Psoas muscle (tissue), 8 donors: ENCODE measurements around the gene MPL. TPM values are rescaled to one million over a fixed set of nuclear protein-coding genes. Genes with fewer than 3 reads are reported as not detected.
"Not testable (repeated sequence)": the region's sequence is repeated elsewhere in the genome, so short reads cannot be mapped to it uniquely, and the experiment has no call there.

ENCODE experiments used
- ATAC-seq, 4 donors: fragments of 200-7000 bp; cut with Tn5 transposase; one replicate each; pipeline ENCODE4 v1.9.1; 2020; ENCODE audit warnings: moderate library complexity in 3 of 4, mild to moderate bottlenecking in 2 of 4
- DNase-seq, 2 donors: peaks; one replicate each; pipeline ENCODE4 v3.0.0-alpha.2; 2020
- H3K27ac ChIP-seq: fragments of 200-600 bp; one replicate; pipeline ENCODE4 v1.8.0; 2022
- H3K27me3 ChIP-seq, 3 donors: fragments of 200-600 bp in 1 of 3; one replicate each; pipeline versions ENCODE4 v1.6.1 to v1.8.0; 2013 to 2022; ENCODE audit warnings: low read length in 2 of 3, mild to moderate bottlenecking in 2 of 3, moderate library complexity in 1 of 3; ENCODE audit not compliant: insufficient read depth in 3 of 3
- H3K36me3 ChIP-seq, 2 donors: fragments of 200-600 bp in 1 of 2; one replicate each; pipeline versions ENCODE4 v1.6.1 to v1.8.0; 2013 to 2022; ENCODE audit warnings: low read depth in 1 of 2, mild to moderate bottlenecking in 1 of 2, moderate library complexity in 1 of 2; ENCODE audit not compliant: insufficient read depth in 1 of 2
- H3K4me1 ChIP-seq: fragments of 200-600 bp; one replicate; pipeline ENCODE4 v1.8.0; 2022
- H3K4me3 ChIP-seq: fragments of 200-600 bp; one replicate; pipeline ENCODE4 v1.8.0; 2022; ENCODE audit warnings: mild to moderate bottlenecking
- H3K9me3 ChIP-seq: fragments of 200-600 bp; one replicate; pipeline ENCODE4 v1.8.0; 2022
- WGBS, 3 donors: extraction: QIAGEN DNeasy Blood & Tissue Kit; methylation state at CpG; one replicate each; pipeline versions ENCODE4 v1.1.6 to v1.1.7; 2013; 5-methylcytosine and 5-hydroxymethylcytosine counted together
- intact Hi-C, 2 donors: fragments of 100-400 bp; cut with DNase I; formaldehyde crosslinking; loops; one replicate each; pipeline versions ENCODE4 v1.11.0 to v1.14.2; 2022
- polyA plus RNA-seq, 3 donors: library from polyadenylated mRNA; stranded (reverse); fragments of 200-250 nt; gene quantifications; one replicate each; pipeline ENCODE4 v1.2.3, GENCODE V29; 2013
- total RNA-seq, 4 donors: library from RNA; stranded (reverse); fragmentation: NEBNext Ultra II Directional in 2 of 4; extraction: Animal tissue kit (Norgen Biotek cat#: 25700) in 2 of 4; gene quantifications; one replicate each; pipeline versions ENCODE4 v1.2.1 to v1.2.4, GENCODE V29; 2021 to 2023
- TF ChIP-seq, protein P1 (sequence below): fragments of 200-600 bp; IDR thresholded peaks from one replicate; pipeline ENCODE4 v1.8.0; 2022; ENCODE audit warnings: antibody characterized with exemption
- donor health status: healthy with polysubstance abuse.
- donor health status: DM: no; HTN: no; CAD: no; lungs with moderate emphysema.
- donor health status: Bipolar disorder and iron deficiency.
- donor health status: healthy.
- donor health status: DM: yes; HTN: yes; CAD: no.
- donor health status: DM: no; HTN: no; CAD: no.
- donor health status: DM: no; HTN: no; CAD: no.
- donor health status: DM: yes; HTN: yes; CAD: no.

MPL gene
- total and polyA plus RNA-seq, 7 donors, result 0.01 to 0.11 TPM; not detected in 5

DNA sequence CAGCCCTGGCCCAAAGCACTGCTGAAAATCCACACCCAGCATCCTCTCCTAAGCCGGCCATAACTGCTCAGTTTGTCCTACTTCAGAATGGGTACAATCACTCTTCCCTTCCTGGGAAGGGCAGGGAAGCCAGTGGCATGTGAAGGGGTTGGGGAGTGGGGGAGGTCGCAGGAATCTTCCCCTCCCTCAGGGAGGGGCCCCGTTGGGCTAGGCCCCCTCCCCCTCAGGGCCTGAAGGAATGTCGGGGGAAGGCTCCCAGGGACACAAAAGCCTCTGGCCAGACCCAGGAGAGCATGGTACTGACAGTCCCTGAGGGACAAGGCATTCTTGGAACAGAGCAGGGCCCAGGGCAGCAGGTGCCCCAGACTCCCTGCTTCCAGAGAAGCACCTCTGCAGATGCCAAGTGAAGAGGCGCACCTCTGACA is 29.0 kb downstream of the MPL start:
- 19 to 34% (median 28%) methylated on average over 5 of the region's 5 CpGs for WGBS, 3 donors
- no peaks in the 10 kb centered on the region for H3K27me3 ChIP-seq
- peaks cover 14% of the 10 kb centered on the region for H3K4me1 ChIP-seq
- peaks cover 6 to 40% of the 10 kb centered on the region in 2 donors for H3K36me3 ChIP-seq
- ATAC-seq, result no peak
- no peak for DNase-seq
- TF ChIP-seq, protein P1, sequence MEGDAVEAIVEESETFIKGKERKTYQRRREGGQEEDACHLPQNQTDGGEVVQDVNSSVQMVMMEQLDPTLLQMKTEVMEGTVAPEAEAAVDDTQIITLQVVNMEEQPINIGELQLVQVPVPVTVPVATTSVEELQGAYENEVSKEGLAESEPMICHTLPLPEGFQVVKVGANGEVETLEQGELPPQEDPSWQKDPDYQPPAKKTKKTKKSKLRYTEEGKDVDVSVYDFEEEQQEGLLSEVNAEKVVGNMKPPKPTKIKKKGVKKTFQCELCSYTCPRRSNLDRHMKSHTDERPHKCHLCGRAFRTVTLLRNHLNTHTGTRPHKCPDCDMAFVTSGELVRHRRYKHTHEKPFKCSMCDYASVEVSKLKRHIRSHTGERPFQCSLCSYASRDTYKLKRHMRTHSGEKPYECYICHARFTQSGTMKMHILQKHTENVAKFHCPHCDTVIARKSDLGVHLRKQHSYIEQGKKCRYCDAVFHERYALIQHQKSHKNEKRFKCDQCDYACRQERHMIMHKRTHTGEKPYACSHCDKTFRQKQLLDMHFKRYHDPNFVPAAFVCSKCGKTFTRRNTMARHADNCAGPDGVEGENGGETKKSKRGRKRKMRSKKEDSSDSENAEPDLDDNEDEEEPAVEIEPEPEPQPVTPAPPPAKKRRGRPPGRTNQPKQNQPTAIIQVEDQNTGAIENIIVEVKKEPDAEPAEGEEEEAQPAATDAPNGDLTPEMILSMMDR, result no peak
- intact Hi-C loops, result loop anchor here in 1 of 2 donors (5.0 kb wide), 1 partner anchor 139 kb away; no protein-coding TSS in a partner anchor
- H3K9me3 ChIP-seq, result no peaks in the 10 kb centered on the region
- H3K27ac ChIP-seq, result peak overlapping the region; percentile 94
- H3K4me3 ChIP-seq, result peak overlapping the region; percentile 81

DNA sequence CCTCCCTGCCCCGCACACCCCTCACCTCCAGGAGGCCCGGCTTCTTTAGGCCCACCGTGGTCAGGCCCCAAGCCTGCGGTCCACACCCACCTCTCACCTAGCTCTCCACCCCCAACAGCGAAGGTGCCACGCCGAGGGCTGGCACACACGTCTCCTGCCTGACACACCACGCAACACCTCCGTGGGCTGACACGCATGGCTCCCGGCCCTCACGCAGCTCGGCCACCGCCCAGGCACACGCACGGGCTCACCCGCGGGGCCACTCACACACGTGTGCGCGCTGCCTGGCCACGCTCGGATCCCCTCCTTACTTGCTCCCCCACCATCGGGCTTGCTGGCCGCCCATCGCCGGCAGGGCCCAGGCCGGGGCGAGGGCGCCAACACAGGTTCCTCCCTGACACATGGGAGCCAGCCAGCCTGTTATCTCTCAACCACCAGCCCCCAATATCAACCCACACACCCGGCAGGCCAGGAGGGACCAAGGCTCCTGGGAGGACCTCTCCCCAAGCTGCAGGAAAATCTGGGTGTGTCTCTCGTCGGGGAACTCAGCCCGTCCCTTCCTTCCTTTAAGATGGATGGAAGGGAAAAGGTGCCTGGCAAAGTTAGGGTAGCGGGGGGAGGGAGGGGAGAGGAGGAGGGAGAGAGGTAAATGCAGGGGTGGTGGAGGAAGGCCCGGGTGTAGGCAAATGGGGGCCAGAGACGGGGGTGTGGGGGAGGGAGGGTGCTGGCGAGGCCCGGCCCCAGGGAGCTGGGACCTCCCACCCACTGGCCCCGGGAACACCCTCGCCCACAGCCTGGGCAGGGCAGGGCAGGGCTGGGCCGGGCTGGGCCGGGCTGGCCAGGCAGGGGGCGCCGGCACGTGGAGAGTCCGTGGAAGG is 29.6 kb downstream of the MPL start:
- TF ChIP-seq, protein P1, result no peak
- 7 to 14% (median 8%) methylated on average over 32 to 48 of the region's 48 CpGs for WGBS, 3 donors
- intact Hi-C loops, result loop anchor here in 1 of 2 donors (5.0 kb wide), 1 partner anchor 140 kb away; no protein-coding TSS in a partner anchor
- H3K27me3 ChIP-seq, result no peaks in the 10 kb centered on the region
- H3K4me3 ChIP-seq, result peak overlapping the region; percentile 81
- peak in 3 of 4 donors; percentile 6 to 15 (median 9) for ATAC-seq
- H3K36me3 ChIP-seq, result peaks cover 6 to 36% of the 10 kb centered on the region in 2 donors
- DNase-seq, result peak; percentile 41 to 56
- H3K9me3 ChIP-seq, result no peaks in the 10 kb centered on the region
- peaks cover 14% of the 10 kb centered on the region for H3K4me1 ChIP-seq
- peak overlapping the region; percentile 94 for H3K27ac ChIP-seq

DNA sequence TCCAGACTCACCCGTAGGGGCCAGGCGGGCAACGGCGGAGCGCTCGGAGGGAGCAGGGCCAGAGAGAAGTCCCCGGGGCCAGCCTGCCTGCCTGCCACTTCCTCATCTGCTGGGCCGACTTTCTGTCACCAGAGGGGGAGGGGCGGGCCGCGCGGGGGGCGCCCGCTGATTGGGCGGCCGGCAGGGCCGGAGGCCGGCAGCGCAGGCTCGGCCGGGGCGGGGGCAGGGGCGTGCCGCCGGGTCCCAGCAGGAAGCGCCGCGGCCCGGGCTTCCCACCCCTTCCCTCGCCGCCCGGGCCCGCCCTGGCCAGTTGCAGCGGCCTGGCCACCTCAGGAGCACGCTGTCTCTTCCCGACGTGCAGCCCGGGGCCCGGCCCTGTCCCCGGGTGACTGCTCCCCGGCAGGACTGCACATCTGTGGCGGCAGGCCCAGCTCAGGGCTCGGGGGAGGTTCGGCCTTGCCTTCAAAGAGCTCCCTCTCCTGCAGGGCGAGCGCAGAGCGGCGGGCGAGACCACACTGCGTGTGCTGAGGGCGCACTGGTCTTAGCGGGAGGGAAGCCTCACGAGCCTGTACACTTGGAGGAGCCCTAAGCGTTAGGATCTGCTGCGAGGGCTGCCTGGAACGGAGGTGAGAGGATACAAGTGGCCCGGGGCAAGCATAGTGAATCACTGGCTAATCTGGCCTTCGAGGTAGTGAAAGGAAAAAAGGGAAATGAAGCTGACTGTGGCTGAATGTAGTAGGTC is 30.5 kb downstream of the MPL start, which contains the start of gene ELOVL1:
TSS of gene ELOVL1 (minus strand) at position 108 of the 742 bp plus-strand sequence. CDS start 2,402 bp downstream, outside the sequence.
- intact Hi-C loops, result loop anchor here in 1 of 2 donors (5.0 kb wide), 1 partner anchor 141 kb away; no protein-coding TSS in a partner anchor
- H3K27ac ChIP-seq, result peak within 1 kb of the TSS; percentile 94
- no peaks in the 10 kb centered on the region for H3K9me3 ChIP-seq
- TF ChIP-seq, protein P1, result peak; percentile 19
- H3K27me3 ChIP-seq, result no peaks in the 10 kb centered on the region
- peaks cover 6 to 31% of the 10 kb centered on the region in 2 donors for H3K36me3 ChIP-seq
- peak; percentile 94 to 96 for DNase-seq
- H3K4me3 ChIP-seq, result peak within 1 kb of the TSS; percentile 81
- ATAC-seq, result peak; percentile 95 to 97 (median 95)
- peaks cover 14% of the 10 kb centered on the region for H3K4me1 ChIP-seq
- WGBS, 3 donors, result 0 to 1% (median 0%) methylated on average over 31 to 58 of the region's 58 CpGs

DNA sequence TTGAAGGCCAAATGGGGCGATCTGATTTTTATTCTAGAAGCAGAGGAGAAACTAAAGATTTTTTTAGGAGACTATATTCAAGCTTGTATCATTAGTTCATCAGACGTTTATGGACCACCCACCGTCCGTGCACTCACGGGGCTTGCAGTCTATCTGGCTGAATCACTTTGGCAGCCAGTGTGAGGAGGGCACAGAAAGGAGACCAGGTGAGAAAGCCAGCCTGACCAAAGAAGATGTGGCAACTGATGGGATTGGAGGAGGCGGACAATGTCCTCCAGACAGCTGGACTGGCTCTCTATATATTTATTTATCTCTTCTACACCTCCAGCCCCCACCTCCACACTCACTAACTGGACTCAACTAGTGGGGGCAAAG is 31.0 kb downstream of the MPL start:
- peaks cover 14% of the 10 kb centered on the region for H3K4me1 ChIP-seq
- ATAC-seq (no peak), DNase-seq (no peak)
- H3K4me3 ChIP-seq, result peak overlapping the region; percentile 81
- H3K27ac ChIP-seq, result peak overlapping the region; percentile 94
- H3K27me3 ChIP-seq, result no peaks in the 10 kb centered on the region
- TF ChIP-seq, protein P1, result no peak
- no peaks in the 10 kb centered on the region for H3K9me3 ChIP-seq
- intact Hi-C loops, result loop anchor here in 1 of 2 donors (5.0 kb wide), 1 partner anchor 141 kb away; no protein-coding TSS in a partner anchor
- peaks cover 6 to 26% of the 10 kb centered on the region in 2 donors for H3K36me3 ChIP-seq
- 21 to 25% (median 24%) methylated on average over 6 of the region's 6 CpGs for WGBS, 3 donors

DNA sequence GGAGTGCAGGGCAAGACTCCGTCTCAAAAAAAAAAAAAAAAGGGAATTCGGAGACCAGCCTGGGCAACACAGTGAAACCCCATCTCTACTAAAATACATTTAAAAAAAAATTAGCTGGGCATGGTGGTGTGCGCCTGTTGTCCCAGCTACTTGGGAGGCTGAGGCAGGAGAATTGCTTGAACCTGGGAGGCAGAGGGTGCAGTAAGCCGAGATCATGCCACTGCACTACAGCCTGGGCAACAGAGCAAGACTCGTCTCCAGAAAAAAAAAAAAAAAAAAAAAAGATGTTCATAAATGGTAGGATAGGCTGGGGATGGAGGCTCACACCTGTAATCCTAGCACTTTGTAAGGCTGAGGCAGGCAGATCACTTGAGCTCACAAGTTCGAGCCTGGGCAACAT is 32.2 kb downstream of the MPL start:
- peaks cover 2 to 14% of the 10 kb centered on the region in 2 donors for H3K36me3 ChIP-seq
- H3K9me3 ChIP-seq, H3K27ac ChIP-seq, H3K27me3 ChIP-seq, DNase-seq, ATAC-seq, H3K4me3 ChIP-seq: not testable (repeated sequence)
- intact Hi-C loops, result loop anchor here in 1 of 2 donors (5.0 kb wide), 1 partner anchor 142 kb away; no protein-coding TSS in a partner anchor
- WGBS, 3 donors, result 94 to 99% (median 96%) methylated on average over 5 to 6 of the region's 6 CpGs
- peaks cover 14% of the 10 kb centered on the region for H3K4me1 ChIP-seq
